GM18951 (cell line): ENCODE results near the gene NTRK2.
"Not testable (repeated sequence)": the region's sequence is repeated elsewhere in the genome, so short reads cannot be mapped to it uniquely, and the experiment has no call there.

Source experiments
- POLR2A ChIP-seq: IDR thresholded peaks from 4 replicates; pipeline ENCODE4 v1.6.1; 2011; ENCODE audit warnings: mild to moderate bottlenecking; ENCODE audit not compliant: insufficient read length, insufficient read depth; ENCODE audit errors: extremely low read depth
- in situ Hi-C: fragments of 300-500 bp; cut with MboI; formaldehyde crosslinking; loops from one replicate; pipeline ENCODE4 v1.12.0; 2022; ENCODE audit warnings: low sequenced_read_pairs, mixed read lengths, inconsistent platforms; ENCODE audit not compliant: unreplicated experiment

The NTRK2 gene

DNA sequence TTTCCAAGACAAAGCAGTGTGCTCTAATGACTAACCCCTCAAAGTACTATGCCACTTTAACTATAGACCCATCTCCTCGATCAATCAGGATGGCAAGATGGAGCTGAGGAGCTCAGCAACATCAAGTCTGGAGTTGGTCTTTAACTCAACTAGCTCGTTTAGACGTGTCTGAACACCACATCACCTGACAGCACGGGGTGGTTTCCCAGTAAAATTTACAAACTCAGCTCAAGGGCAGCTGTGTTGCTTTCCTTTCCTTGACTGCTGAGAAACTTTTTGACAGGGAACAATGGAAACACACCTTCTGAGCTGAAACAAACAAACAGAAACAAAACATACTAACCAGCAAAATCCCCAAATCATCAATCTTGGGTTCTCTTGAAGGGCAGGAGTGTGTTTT lies 202.5 kb downstream of the NTRK2 start:
- in situ Hi-C loops: no loop called here
- TF ChIP-seq POLR2A: no peak

GRCh38 chr9:84874022-84874421 lies 204.5 kb downstream of the NTRK2 start:
- no peak for TF ChIP-seq POLR2A
- in situ Hi-C loops: no loop called here

DNA sequence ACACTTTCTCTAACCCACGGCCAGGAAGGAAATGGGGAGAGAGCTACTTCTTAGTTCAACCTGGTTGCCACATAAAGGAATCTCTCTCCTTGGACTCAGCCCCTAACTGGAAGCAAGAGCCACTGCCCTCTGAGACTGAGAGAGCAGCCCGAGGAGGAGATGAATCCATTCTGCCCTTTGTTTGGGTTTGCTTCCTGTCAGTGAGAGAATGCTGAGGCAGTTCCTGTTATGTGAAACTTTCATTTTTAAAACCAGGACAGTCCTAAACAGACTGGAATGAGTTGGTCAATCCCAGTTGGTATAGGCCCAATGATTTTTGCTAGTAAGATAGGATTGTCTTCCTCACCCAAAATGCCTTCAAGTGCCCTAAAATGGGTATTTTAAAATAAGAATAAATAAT lies 205.1 kb downstream of the NTRK2 start:
- no peak for TF ChIP-seq POLR2A
- in situ Hi-C loops: no loop called here

- in situ Hi-C loops: no loop called here
- TF ChIP-seq POLR2A: no peak
These were observed 205.7 kb downstream of the NTRK2 start for GRCh38 chr9:84875193-84875592.

- in situ Hi-C loops: no loop called here
- no peak for TF ChIP-seq POLR2A
These were observed 210.1 kb downstream of the NTRK2 start for GRCh38 chr9:84879631-84880030.

DNA sequence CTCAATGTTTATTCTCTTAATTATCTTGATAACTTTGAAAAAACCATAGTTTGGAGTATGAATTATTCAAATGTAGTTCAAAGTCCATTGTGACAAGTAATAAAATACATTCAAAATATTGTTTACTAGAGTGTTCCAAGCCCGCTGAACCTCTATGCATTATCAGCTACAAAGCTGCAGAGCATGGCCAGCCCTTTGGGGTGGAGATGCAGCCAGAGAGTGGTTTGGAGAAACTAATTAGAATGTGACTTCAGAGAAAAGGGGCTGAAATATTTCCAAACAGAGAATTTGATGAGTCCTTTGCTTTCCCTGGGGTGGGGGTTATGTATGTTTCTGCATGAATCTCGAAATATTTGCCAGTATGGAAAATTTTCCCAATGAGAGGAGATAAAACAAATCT lies 211.3 kb downstream of the NTRK2 start:
- in situ Hi-C loops: no loop called here
- no peak for TF ChIP-seq POLR2A

- TF ChIP-seq POLR2A: no peak
- in situ Hi-C loops: no loop called here
These were observed 217.3 kb downstream of the NTRK2 start for GRCh38 chr9:84886866-84887265.

GRCh38 chr9:84891924-84892323 lies 222.4 kb downstream of the NTRK2 start:
- in situ Hi-C loops: no loop called here
- no peak for TF ChIP-seq POLR2A

DNA sequence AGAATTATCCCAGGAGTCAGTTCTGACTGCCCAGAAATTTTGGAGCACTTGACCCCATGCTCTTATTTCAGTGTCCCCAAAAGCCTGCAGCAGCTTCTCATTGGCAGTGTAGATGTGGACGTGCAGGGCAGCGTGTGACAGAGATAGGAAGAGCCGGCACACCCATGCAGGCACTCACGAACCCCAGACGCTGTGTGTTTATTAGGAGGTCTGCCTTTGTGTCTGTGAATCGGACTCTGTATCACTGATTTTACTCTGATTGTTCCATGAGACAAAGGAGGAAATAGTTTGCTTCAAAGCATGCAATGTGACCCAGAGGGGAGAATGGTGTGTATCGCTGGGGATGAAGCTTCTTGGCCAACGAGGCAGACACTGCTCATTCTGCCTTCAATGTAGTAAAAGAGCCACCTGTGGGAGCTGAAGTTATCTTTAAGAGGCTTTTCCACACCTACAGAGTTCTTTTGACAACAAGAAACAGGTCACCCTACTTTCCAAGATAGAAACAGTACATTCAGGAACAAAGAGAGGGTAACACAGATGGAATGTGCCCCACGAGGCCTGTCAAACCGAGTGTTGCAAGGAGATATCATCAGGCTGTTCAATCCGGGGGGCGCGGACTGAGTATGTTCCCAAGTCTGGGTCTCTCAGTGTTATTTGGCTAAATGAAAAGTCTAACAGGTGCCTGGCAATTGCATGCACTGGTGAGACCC lies 224.0 kb downstream of the NTRK2 start:
- TF ChIP-seq POLR2A: no peak
- in situ Hi-C loops: no loop called here

- in situ Hi-C loops: no loop called here
- TF ChIP-seq POLR2A: no peak
These were observed 225.3 kb downstream of the NTRK2 start for GRCh38 chr9:84894859-84895258.

DNA sequence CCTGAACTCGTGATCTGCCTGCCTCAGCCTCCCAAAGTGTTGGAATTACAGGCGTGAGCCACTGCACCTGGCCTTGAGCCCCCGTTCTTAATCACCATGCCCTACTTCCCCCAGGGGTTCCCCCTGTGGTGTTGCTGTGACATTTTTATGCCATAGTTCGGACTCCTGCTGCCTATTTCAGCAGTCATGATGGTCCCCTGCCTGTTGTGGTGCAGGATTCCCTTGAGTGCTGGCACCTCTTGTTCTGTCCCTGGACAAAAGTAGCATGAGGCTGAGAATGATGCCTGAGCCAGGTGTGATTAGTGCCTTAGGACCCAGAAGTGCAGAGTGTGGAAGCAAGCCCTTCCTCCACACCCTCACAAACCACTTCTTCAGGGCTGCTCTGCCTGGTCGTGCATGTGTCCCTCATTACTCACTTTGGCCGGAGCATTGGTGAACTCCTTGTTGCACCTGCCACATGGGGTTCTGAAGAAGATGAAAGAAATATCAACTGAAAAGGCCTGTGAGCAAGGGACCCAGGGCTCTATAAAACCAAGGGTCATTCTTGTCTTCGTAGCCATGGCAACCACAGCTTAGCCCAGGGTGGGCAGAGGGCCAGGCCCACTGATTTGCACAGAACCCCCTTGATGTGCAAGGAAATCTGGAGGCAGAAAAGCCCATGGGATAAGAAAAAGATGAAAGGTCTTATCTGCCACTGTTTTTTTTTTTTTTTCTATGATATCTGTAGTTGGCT lies 228.0 kb downstream of the NTRK2 start:
- TF ChIP-seq POLR2A: no peak
- in situ Hi-C loops: no loop called here

- in situ Hi-C loops: no loop called here
- no peak for TF ChIP-seq POLR2A
These were observed 228.7 kb downstream of the NTRK2 start for GRCh38 chr9:84898188-84898587.

DNA sequence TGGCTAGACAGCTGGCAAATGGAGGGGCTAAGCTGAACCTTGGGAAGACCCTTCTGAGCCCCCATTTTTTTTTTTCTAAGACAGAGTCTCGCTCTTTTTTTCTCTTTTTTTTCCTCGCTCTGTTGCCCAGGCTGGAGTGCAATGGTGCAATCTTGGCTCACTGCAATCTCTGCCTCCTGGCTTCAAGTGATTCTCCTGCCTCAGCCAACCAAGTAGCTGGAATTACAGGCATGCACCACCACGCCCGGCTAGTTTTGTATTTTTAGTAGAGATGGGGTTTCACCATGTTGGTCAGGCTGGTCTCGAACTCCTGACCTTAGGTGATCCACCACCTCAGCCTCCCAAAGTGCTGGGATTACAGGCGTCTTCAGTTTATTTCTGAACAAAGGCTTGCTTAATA lies 229.1 kb downstream of the NTRK2 start:
- in situ Hi-C loops: not testable (repeated sequence)

- no peak for TF ChIP-seq POLR2A
- in situ Hi-C loops: no loop called here
These were observed 229.8 kb downstream of the NTRK2 start for GRCh38 chr9:84899326-84899725.
